Right lobe of liver (tissue), 4 donors: ENCODE results near the gene ERVH48-1.

ENCODE experiments used
- POLR2A ChIP-seq: fragments of 450-650 bp; IDR thresholded peaks from one replicate; pipeline ENCODE4 v1.6.1; 2017; ENCODE audit warnings: antibody characterized with exemption, mild to moderate bottlenecking
- TF ChIP-seq, protein P1 (sequence below), 4 donors: fragments of 200-600 bp in 3 of 4; fragments of 450-650 bp in 1 of 4; IDR thresholded peaks; one replicate each; pipeline versions ENCODE4 v1.5.1 to v1.8.0; 2016 to 2022; ENCODE audit warnings: antibody characterized with exemption in 4 of 4, mild to moderate bottlenecking in 2 of 4
- donor health status: DM: no; HTN: no; CAD: no.
- donor health status: DM: no; HTN: no; CAD: no.
- donor health status: DM: no; HTN: yes; CAD: no.

DNA sequence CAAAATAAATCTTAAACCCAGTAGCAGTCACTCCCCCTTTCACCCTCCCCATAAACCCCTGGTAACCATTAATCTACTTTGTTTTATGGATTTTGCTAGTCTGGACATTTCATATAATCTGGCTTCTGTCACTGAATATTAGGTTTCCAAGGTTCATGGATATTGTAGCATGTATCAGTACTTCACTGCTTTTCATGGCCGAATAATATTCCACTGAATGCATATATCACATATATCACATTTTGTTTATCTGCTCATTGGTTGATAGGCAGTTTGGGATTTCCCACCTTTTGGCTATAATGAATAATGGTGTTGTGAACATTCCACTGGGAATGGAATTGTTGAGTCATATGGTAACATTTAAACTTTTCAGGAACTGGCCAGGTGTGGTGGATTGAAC, 41.5 kb downstream of the ERVH48-1 start:
- TF ChIP-seq, protein P1, sequence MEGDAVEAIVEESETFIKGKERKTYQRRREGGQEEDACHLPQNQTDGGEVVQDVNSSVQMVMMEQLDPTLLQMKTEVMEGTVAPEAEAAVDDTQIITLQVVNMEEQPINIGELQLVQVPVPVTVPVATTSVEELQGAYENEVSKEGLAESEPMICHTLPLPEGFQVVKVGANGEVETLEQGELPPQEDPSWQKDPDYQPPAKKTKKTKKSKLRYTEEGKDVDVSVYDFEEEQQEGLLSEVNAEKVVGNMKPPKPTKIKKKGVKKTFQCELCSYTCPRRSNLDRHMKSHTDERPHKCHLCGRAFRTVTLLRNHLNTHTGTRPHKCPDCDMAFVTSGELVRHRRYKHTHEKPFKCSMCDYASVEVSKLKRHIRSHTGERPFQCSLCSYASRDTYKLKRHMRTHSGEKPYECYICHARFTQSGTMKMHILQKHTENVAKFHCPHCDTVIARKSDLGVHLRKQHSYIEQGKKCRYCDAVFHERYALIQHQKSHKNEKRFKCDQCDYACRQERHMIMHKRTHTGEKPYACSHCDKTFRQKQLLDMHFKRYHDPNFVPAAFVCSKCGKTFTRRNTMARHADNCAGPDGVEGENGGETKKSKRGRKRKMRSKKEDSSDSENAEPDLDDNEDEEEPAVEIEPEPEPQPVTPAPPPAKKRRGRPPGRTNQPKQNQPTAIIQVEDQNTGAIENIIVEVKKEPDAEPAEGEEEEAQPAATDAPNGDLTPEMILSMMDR (IDR thresholded peaks at IDR 0.05) = no peak
- TF ChIP-seq POLR2A = no peak
